Measurements from ENCODE around the gene RMI2.

The RMI2 gene

GRCh38 chr16:11348737-11349598 is 3.7 kb downstream of the RMI2 start:
- no peak for TF ChIP-seq ZFP3 (CRISPR knock-in tag; IDR thresholded peaks at IDR 0.05)
- no peak for TF ChIP-seq ARNTL (CRISPR knock-in tag; IDR thresholded peaks at IDR 0.05; ENCODE audit: borderline replicate concordance, low read depth)
- TF ChIP-seq CSDC2 (CRISPR knock-in tag; IDR thresholded peaks at IDR 0.05), result no peak
- TF ChIP-seq ZNF565 (CRISPR knock-in tag; conservative IDR thresholded peaks at IDR 0.05; ENCODE audit: low read depth), result no peak
- no peak for TF ChIP-seq RARB (CRISPR knock-in tag; IDR thresholded peaks at IDR 0.05)
- no peak for TF ChIP-seq TSHZ2 (CRISPR knock-in tag; IDR thresholded peaks at IDR 0.05)
- no peak for TF ChIP-seq OSR1 (CRISPR knock-in tag; IDR thresholded peaks at IDR 0.05)
- TF ChIP-seq ZFP30 (CRISPR knock-in tag; IDR thresholded peaks at IDR 0.05), result no peak
- no peak for TF ChIP-seq TOX (CRISPR knock-in tag; IDR thresholded peaks at IDR 0.05; ENCODE audit: borderline replicate concordance)
- TF ChIP-seq ZNF70 (CRISPR knock-in tag; IDR thresholded peaks at IDR 0.05), result no peak
- TF ChIP-seq BACH2 (CRISPR knock-in tag; IDR thresholded peaks at IDR 0.05; ENCODE audit: borderline replicate concordance), result no peak
- no peak for TF ChIP-seq GLIS3 (CRISPR knock-in tag; IDR thresholded peaks at IDR 0.05)
- TF ChIP-seq PATZ1 (CRISPR knock-in tag; IDR thresholded peaks at IDR 0.05; ENCODE audit: borderline replicate concordance), result no peak
- TF ChIP-seq CREB5 (CRISPR knock-in tag; IDR thresholded peaks at IDR 0.05; ENCODE audit: low read depth), result no peak
- ATAC-seq, result no peak

- TF ChIP-seq PPARA (CRISPR knock-in tag; IDR thresholded peaks at IDR 0.05; ENCODE audit: borderline replicate concordance) (no peak), ISL1 (CRISPR knock-in tag; IDR thresholded peaks at IDR 0.05) (no peak), POU6F1 (CRISPR knock-in tag; IDR thresholded peaks at IDR 0.05; ENCODE audit: borderline replicate concordance, low read depth) (no peak)
- ATAC-seq, result no peak
These were observed 4.5 kb downstream of the RMI2 start for GRCh38 chr16:11349599-11350276.

GRCh38 chr16:11350519-11350918 is 5.3 kb downstream of the RMI2 start:
- ATAC-seq, result peak; percentile 72
- TF ChIP-seq TCF4 (CRISPR knock-in tag; IDR thresholded peaks at IDR 0.05; ENCODE audit: borderline replicate concordance) (no peak), CSDC2 (CRISPR knock-in tag; IDR thresholded peaks at IDR 0.05) (no peak), GLIS3 (CRISPR knock-in tag; IDR thresholded peaks at IDR 0.05) (no peak)

GRCh38 chr16:11350921-11351335 is 5.7 kb downstream of the RMI2 start:
- peak; percentile 90 for ATAC-seq
- TF ChIP-seq SNAI2 (CRISPR knock-in tag; IDR thresholded peaks at IDR 0.05) (peak; percentile 58; the same call in 1 of the 2 replicates), TCF4 (CRISPR knock-in tag; IDR thresholded peaks at IDR 0.05; ENCODE audit: borderline replicate concordance) (peak; percentile 75), GLIS3 (CRISPR knock-in tag; IDR thresholded peaks at IDR 0.05) (no peak)

All from SK-N-SH treated with all-trans-retinoic acid at 6 μM for 48 hours (cell line).